NOMO-1 treated with dmso at 0.1 percent for 144 hours (cell line): ENCODE data around the gene SYCE3.

ENCODE experiments used
- DNase-seq: peaks from one replicate; lab custom pipeline; 2025; ENCODE audit not compliant: unreplicated experiment; lab: John Stamatoyannopoulos, UW

The SYCE3 gene

DNA sequence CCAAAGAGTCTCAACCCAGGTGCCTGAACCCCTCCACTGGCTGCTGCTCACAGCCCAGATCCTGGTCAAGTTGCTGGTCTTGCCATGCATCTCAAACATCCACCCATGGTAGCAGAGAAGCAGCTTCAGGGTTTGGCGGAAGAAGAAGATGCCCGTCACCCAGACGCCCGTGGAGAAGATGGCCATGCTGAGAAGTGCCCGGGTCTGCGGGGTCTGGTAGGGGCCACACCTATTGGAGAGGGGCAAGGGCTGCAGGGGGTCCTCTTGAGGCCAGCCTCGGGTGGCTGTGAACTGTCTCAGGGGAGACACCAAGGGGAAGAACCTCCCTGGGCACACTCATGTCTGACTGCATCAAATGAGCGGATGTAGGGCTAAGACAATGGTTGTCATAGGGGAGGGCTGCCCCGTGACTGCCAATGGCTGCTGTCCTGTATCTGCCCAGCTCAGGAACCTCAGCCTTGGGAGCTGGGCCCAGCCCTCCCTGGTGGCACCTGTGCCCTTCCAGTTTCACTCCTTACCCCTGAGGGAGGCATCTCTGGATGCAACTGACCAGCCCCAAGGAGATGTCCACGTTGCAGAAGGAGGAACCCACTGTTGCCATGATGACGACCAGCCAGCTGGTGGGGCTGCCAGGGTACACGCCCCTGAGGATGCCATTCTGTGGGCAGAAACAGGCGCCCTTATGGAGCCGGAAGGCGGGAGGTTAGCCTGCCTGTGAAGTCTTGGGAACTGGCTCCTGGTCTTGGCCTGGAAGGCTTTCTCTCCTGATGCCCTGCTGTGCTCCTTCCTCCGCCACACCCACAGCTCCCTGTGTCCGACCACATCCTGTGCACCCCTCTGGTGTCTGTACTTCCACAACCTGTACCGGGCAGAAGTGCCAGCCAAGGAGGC, 14.3 kb upstream of the SYCE3 start:
- no peak for DNase-seq

DNA sequence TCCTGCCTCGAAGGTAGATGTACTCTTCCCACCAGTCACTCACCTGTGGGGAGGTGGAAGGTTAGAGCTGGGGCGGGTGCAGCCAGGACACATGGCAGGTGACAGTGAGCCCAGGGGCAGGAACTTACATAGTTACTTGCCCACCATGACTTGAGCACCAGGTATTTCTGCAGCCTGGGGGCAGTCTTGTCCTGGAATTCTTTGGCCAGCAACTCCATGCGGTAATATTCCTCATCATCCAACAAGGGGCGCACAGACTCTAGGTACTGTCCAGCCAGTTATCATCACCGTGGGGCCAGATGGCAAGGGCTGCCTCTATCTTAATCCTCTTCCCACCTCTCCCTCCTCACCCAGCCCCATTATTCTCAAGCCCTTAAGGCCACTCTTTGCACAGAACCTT, 13.4 kb upstream of the SYCE3 start:
- no peak for DNase-seq

DNA sequence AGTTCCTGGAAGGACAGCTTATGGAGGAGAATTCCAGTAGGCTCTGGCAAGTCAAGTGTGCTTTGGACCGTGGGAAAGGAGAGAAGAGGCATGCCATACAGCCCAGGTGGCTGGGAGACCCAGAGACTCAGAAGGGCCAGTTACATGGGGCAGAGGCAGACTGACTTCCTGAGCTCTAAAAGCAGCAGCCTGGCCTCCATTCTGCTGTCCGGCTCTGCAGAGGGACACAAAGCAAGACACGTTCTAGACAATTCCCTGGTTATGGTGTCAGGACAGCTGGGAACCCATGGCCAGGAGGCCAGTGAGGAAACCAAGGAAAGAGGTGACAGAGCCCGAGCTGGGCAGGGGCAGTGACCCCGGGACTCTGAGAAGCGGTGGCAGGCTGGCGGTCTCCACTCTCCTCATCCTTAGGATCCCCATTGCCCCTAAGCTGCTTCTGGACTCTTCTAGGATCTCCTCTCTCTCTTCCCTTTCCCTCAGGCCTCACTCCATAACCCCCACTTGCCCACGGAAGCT, 12.8 kb upstream of the SYCE3 start:
- no peak for DNase-seq

DNA sequence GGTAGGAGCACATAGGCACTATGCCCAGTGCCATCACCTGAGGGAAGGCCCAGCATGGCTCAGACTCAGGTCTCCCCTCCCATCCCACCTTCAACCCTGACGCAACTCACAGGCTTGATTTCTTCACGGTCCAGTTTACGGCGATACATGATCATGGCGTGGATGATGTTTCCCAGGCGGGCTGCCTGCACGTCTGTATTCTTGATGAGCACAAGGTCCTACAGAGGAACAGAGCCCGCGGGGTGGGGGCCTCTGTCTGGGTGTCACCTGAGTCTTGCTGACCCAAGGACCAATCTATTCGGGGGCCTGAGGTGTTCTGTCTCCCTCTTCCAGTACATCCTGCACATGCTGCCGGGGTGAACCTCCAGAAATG, 11.7 kb upstream of the SYCE3 start:
- no peak for DNase-seq

DNA sequence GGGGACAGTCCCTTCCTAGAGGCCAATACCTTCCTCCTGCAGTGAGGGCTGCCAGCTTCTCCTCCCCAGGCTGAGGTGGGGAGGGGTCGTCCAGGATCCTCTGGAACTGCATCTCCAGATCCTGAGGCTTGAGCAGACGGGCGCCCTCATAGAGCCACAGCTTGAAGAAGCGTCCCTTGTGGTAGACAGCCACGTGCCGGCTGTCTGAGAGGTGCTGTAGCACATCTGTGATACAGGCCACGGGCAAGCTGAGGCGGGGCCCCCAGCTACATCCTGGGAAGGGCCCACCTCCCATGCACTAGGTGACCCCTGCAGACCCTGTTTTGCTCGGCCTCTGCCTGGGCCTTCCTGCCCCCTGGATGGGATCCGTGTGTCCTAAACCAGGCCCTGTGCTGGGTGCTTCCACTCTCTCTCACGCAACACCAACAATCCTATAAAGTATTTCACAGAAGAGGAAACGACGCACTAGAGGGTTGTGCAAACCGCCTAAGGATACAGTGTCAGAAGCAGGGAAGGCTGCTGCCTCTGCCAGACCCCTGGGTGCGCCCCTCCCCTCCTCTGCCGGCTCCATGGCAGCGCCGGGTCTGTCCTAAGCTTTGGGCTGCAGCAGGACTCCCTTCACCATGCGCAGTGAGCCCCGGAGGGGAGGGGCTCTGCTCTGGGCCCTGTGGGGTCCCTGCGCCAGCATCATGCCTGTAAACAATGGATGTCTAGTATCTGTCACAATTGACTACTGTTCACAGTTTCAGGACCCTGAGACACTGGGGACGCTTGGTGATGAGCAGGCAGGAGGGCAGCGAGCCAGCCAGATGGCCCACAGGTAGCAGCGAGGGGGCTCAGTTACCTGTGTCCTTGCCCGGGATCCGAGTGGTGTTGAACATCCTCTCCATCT, 11.0 kb upstream of the SYCE3 start:
- DNase-seq = no peak

DNA sequence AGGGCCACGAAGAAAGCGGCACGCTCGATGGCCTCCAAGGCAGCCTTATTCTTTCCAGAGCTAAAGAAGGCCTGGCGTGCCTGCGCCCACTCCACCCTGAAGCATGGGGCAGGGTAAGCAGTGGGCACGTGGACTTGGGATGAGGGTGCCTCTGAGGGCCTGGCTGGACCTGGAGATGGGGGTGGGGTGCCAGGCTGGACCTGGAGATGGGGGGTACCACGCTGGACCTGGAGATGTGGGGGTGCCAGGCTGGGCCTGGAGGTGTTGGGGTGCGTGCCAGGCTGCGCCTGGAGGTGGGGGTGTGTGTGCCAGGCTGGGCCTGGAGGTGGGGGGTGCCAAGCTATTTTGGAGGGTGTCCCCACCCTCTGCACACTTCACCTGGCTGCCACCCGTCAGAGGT, 10.2 kb upstream of the SYCE3 start:
- no peak for DNase-seq

DNA sequence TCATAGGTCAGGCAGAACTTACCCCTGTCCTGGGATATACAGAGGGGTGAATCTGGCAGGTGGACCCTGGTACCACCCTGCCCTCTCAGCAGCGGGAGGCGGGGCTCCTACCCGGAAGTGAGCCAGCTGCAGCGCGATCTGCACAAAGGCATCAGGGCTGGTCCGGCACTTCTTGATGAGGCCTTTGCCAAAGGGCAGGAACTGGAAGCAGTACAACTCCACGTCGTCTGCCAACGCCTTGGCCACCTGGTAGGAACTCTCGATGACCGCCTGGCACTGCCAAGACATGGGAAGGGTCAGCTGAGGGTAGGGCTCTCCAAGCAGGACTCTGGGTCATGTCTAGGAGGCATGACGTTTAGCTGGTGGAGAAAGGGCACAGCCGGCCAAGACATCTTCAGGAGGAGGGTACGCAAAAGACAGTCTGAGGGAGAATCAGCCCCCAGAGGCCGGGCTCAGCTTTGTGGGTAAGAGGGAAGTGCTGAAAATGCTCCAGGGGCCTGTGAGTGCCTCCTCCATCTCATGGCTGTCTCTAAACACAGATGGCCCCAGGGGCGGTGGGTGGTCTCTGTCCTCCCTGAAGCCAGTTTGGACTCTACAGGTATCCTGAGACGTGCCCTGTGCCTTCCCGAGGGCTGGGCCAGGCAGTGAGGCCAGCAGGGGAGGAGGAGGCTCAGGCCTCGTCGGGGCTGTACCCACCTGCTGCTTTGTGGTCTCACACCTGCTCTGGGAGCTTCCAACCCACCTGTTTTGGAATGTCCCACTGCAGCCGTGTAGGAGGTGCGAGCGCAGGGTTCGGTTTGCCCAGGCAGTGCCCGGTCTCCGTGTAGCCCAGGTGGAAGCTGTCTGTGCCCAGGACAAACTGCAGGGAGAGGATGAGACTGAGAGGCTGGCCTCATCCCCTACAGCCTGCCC, 8.8 kb upstream of the SYCE3 start:
- DNase-seq = no peak

DNA sequence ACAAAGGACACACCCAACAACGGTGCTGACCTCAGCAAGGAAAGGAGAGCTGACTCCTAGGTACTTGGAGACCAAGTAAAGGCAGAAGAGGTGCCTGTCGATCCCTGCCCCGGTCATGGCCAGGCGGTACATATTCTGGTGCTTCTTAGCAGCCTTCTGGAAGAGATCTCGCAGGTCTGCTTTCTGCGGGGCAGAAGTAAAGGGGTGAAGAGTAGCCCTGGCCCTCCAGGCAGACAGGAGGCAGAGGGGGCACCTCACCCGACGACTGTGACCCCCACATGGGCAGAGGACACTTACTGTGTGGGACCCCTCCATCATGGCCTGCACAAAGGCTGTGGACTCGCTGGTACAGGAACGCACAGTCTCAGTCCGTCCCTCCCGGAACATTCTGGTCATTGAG, 8.1 kb upstream of the SYCE3 start:
- no peak for DNase-seq

DNA sequence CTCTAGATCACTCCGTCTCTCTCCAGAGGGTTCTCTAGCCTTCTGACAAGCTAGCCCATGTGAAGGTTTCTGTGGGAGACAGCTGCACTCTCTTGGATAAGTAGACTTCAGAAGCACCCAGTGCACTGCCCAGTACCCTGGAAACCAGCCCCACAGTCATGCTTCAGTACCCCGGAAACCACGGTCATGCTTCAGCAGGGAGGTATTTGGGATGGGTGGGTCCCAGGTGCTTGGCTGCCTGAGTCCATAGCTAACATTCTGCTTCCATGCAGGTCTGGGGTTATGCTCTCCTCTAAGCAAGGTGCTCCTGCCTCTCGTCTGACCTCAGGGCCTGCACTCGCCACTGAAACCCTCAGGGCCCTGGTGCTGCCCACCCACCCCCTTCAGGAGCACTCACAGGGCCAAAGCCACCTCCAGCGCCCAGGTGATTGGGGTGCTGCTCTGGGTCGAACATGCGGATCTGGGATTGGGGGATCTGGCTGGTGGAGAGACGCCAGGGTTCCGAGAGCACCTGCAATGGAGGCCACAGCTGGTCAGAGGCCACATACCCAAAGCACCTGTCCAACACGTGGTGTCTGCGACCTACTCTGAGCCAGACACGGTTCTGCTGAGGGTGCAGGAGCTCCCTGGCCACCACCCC, 7.3 kb upstream of the SYCE3 start:
- DNase-seq = no peak

DNA sequence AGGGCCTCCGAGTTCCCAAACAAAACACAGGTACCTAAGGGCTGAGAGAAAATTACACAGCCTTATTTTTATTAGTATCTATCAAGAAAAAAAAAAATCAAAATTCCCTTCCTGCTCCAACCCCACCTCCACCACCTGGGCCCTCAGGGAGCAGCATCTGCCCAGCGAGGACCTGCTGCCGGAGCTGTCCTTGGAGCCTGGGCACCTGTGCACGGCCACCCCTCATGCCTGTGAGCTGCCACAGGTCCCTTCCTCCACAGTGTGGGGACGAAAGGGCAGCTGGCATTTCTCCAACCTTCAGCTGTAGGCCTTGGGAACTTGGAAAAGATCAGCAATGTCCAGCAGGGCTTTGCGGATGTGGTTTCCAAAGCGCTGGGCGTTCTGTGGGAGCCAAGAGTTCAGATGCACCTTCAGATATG, 6.3 kb upstream of the SYCE3 start:
- DNase-seq = no peak

DNA sequence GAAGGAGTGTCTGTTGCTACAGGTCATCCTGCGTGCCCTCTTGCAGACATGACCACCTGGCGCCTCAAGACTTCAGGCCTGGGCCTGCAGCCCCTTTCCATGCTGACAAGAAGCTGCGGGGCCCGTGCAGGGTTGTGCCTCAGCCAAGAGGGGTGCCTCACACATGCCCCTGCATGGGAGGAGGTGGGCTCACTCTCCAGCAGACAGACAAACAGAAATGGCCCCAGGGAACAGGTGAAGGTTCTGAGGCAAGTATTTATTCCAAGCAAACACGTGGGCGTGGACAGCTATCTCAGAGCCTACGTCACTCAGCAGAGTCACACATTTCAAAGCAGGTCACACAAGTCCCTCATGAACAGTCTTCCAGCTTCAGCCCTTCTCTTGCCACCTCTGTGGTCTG, 5.9 kb upstream of the SYCE3 start:
- DNase-seq = no peak

DNA sequence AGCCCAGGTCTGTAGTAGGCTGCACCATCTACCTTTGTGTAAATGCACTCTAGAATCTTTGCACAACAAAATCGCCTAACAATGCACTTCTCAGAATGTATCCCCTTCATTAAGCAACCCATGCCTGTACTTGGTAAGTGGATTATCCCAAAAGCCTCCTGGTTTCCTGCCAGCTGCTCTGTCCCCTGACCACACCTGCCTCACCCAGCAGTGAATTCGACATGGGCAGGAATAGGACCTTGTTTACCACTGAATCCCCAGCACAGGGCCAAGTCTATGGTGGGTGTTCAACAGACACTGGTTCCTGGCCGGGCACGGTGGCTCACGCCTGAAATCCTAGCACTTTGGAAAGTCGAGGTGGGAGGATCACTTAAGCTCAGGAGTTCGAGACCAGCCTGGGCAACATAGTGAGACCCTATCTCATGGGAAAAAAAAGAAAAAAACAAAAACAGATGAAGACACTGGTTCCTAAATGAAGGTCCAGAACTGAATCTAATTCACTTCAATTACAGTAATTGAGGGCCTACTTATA, 5.1 kb upstream of the SYCE3 start:
- no peak for DNase-seq

DNA sequence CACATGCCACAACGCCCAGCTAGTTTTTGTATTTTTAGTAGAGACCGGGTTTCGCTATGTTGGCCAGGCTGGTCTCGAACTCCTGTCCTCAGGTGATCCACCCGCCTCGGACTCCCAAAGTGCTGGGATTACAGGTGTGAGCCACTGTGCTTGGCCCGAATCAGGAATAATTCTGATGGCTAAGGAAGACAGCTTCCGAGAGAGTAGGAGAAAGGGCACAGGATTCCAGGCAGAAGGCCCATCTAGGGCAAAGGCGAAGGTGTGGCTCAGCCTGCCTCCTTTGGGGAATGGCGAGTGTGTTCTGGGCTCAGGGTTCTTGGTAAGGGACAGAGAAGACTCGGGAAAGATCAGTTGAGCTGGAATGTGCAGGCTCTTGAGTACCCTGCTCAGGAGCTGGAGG, 1.6 kb upstream of the SYCE3 start:
- DNase-seq = no peak

DNA sequence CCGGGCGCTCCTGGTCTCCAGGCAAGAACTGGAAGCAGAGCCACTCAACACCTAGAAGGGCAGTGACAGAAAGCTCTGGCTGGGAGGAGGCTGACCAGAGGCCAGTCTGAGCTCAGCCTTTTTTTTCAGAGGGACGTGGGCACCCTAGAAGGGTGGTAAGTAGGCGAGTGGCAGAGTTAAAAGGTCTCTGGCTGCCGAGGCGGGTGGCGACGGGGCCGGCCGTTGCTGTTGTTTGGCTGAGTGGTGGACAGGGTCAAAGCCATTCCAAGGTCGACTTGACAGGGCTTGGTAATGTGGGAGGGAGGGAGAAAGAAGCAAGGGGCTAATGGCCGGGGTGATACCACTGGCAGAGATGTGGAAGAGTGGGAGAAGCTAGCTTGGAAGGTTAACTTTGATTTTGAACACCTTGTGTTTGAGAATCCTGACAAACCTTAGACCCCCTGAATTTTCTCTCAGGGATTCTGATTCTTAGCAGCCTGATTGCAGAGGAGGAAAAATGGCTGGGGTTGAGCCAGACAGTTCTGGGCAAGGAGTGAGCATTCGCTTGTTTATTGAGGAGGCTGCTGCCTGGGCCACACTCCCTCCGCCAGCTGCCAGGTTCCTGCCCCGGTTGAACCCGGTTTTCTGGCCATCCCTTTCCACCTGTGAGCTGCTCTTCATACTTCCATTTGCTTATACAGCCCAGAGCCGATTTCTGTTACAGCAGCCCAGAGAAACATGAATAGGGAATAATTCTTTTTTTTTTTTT, 868 bp upstream of the SYCE3 start:
- DNase-seq = no peak

DNA sequence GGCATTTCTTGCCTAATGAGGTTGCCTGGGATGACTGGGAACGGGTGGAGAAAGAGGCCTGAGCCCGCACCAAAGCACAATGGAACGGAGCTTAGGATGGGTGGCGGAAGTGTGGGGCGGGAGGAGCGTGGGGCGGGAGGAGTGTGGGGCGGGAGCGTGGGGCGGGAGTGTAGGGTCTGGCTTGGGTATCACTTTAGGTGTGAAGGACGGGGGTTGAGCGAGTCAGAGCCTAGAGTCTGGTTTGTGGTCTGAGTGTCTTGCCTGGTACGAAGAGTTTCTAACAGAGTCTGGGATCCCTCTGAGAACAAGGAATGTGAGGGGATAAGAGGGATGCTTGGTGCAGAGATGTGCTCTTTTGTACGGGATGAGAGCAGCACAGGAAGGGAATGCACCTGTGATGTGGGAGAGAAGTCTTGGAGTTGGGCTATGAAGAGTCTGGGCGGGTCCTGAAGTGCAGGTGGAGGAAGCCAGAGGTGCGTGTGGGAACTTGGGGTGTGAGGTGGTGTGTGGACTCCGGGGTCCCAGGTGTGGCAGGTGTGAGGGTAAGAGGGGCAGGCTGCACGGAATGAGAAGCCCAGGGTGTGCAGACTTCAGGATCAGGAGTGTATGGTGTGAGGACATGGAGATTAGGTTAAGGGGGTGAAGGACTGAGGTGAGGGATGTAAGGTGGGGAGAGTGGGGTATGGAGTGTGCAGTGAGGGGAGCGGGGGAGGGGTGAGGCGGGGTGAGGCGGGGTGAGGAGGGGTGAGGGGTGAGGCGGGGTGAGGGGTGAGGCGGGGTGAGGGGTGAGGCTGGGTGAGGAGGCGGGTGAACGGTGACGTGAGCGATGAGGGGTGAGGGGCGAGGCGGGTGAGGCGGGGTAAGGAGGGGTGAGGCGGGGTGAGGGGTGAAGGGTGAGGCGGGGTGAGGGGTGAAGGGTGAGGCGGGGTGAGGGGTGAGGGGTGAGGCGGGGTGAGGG, 1.0 kb downstream of the SYCE3 start:
- no peak for DNase-seq

DNA sequence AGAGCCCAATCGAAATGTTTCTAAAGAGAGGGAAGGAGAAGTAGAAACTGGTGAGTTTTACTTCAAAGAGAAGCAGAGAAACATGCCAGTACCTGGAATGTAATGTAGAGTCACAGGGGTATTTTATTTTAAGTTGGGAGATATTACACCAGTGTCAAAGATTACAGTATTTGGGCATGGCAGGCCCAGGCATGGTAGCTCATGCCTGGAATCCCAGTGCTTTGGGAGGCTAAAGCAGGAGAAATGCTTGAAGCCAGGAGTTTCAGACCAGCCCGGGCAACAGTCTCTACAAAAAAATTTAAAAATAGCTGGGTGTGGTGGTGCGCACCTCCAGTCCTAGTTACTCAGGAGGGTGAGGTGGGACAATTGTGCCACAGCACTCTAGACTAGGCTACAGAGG, 2.7 kb downstream of the SYCE3 start:
- no peak for DNase-seq

DNA sequence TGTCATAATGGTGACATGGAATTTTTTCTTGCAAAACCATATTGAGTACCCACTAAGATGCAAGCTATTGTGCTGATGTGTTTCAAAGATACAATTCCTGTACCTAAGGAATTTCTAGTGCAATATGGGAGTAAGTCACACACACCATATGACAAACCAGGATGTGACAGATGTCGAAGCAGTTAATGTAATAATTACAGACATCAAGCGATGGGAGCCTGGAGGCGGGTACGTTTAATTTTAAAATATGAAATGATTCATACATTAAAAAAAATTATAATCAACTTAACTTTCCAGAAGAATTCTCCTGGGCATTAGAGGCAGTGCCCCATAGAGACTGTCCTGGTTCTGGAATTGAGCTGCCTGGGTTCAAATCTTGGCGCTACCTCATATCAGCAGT, 6.0 kb downstream of the SYCE3 start:
- DNase-seq = no peak

DNA sequence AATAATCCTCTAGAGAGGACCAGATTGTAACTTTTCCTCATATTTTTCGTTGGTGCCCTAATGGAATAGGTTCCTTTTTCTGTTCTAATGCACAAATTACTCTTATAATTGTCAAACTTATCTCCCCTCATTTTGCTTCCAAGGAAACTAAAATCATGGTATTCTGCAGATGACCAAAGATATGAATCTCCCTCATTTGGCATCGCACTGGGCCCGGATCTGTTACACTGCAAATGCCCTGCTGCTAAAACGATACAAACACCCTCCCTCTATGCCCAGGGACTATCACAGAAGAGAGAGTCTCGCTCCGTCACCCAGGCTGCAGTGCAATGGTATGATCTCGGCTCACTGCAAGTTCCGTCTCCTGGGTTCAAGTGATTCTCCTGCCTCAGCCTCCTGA, 9.4 kb downstream of the SYCE3 start:
- no peak for DNase-seq
